ENCODE measurements around the gene NEBL. TPM values are rescaled to one million over a fixed set of nuclear protein-coding genes. Genes with fewer than 3 reads are reported as not detected.

The NEBL gene
- total RNA-seq, 1 donor from 2014 or later, result 55.2 TPM

DNA sequence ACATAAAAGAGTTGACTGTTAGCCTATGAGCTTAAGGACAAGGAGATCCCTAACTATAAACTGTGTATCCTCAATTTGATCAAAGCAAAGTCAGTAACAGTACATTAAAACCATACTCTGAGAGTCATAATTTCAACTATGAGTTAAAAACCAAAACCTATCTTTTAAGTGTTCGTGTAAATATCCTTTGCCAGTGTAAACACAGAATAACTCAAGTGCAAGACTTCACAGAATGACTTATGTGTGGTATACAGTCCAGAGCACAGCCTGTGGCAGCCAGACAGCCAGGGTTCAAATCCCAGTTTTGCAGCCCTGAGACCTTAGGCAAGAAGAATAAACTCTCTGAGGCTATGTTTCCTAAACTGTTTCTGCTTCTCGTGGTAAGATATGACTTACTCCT, 30.3 kb upstream of the NEBL start:
- DNase-seq (ENCODE audit: extremely low spot score in 2 of 2), result no peak
- no peaks in the 10 kb centered on the region for H3K4me1 ChIP-seq
- H3K36me3 ChIP-seq, result no peaks in the 10 kb centered on the region
- TF ChIP-seq POLR2AphosphoS5 (IDR thresholded peaks at IDR 0.05; ENCODE audit: insufficient read depth in 1 of 2, low read depth in 1 of 2) (no peak), CTCF (IDR thresholded peaks at IDR 0.05) (no peak), POLR2A (IDR thresholded peaks at IDR 0.05) (no peak)
- no peaks in the 10 kb centered on the region for H3K27me3 ChIP-seq
- no peak overlapping the region for H3K4me3 ChIP-seq
- H3K27ac ChIP-seq, result no peak overlapping the region
- intact Hi-C loops (cut with DNase I), result no loop called here
- no peaks in the 10 kb centered on the region for H3K9me3 ChIP-seq

DNA sequence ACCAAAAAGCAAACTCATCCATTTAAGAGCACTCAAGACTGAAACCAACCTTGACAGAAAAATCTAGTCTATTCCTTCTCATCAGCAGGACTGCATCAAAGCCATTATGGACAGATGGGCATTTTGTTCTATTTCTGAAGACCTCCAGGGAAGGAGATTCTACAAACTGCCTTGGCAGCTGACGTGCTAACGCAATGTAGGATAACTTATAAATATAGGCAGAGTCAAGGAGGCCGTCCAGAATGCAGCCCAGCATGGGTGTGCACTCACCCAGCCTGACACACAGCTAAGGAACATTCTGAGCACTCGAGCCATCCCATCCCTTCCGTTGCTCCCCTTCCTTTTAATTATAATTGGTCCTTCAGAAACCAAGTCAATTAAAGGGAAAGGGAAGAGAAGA, 25.3 kb upstream of the NEBL start:
- no peak for DNase-seq (ENCODE audit: extremely low spot score in 2 of 2)
- intact Hi-C loops (cut with DNase I), result no loop called here
- Histone ChIP-seq H3K4me3 (no peak overlapping the region), H3K36me3 (no peaks in the 10 kb centered on the region), H3K27me3 (no peaks in the 10 kb centered on the region), H3K27ac (no peak overlapping the region), H3K9me3 (no peaks in the 10 kb centered on the region), H3K4me1 (no peaks in the 10 kb centered on the region)
- no peak for TF ChIP-seq POLR2AphosphoS5 (IDR thresholded peaks at IDR 0.05; ENCODE audit: insufficient read depth in 1 of 2, low read depth in 1 of 2)
- TF ChIP-seq CTCF (IDR thresholded peaks at IDR 0.05), result no peak
- no peak for TF ChIP-seq POLR2A (IDR thresholded peaks at IDR 0.05)

GRCh38 chr10:20922033-20922432, 24.9 kb upstream of the NEBL start:
- intact Hi-C loops (cut with DNase I), result no loop called here
- Histone ChIP-seq H3K4me1 (no peaks in the 10 kb centered on the region), H3K4me3 (no peak overlapping the region), H3K9me3 (no peaks in the 10 kb centered on the region), H3K36me3 (no peaks in the 10 kb centered on the region), H3K27me3 (no peaks in the 10 kb centered on the region), H3K27ac (no peak overlapping the region)
- no peak for DNase-seq (ENCODE audit: extremely low spot score in 2 of 2)
- no peak for TF ChIP-seq POLR2A (IDR thresholded peaks at IDR 0.05)
- no peak for TF ChIP-seq POLR2AphosphoS5 (IDR thresholded peaks at IDR 0.05; ENCODE audit: insufficient read depth in 1 of 2, low read depth in 1 of 2)
- no peak for TF ChIP-seq CTCF (IDR thresholded peaks at IDR 0.05)

DNA sequence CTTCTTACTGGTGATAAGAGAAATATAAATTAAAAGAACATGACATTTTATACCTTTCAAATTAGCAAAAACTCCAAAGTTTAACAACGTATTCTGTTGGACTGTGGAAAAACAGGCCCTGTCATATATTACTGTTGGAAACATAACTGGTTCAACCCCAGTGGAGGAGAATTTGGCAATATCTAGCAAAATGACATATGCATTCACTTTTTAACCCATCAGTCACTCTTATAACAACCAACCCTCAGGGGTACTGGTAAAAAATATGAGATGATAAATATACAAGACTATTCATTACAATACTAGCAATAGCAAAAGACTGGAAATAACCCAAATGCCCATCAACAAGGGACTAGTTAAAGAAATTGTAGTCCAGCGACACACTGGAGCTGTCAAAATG, 22.9 kb upstream of the NEBL start:
- no peaks in the 10 kb centered on the region for H3K9me3 ChIP-seq
- no peaks in the 10 kb centered on the region for H3K36me3 ChIP-seq
- intact Hi-C loops (cut with DNase I), result no loop called here
- TF ChIP-seq POLR2AphosphoS5 (IDR thresholded peaks at IDR 0.05; ENCODE audit: insufficient read depth in 1 of 2, low read depth in 1 of 2) (no peak), CTCF (IDR thresholded peaks at IDR 0.05) (no peak), POLR2A (IDR thresholded peaks at IDR 0.05) (no peak)
- DNase-seq (ENCODE audit: extremely low spot score in 2 of 2), result no peak
- H3K27me3 ChIP-seq, result no peaks in the 10 kb centered on the region
- H3K27ac ChIP-seq, result no peak overlapping the region
- H3K4me1 ChIP-seq, result no peaks in the 10 kb centered on the region
- no peak overlapping the region for H3K4me3 ChIP-seq

DNA sequence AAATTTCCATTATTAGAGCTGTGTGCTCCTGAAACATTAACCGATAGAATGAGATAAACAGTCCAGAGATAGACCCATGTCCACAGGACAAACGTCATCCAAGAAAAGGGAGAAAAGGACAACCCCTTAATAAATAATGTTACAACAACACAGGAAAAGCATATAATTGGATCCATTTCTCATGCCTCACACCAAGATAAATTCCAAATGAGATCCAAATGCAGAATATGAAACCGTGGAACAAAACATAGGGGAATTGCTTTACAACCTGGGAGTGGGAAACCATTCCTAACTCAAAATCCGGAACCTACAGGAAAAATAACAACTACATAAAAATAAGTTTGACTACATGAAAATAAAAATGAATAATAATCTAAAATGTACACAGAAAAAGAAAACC, 22.4 kb upstream of the NEBL start:
- Histone ChIP-seq H3K36me3 (no peaks in the 10 kb centered on the region), H3K4me1 (no peaks in the 10 kb centered on the region), H3K9me3 (no peaks in the 10 kb centered on the region), H3K27ac (no peak overlapping the region), H3K27me3 (no peaks in the 10 kb centered on the region), H3K4me3 (no peak overlapping the region)
- DNase-seq (ENCODE audit: extremely low spot score in 2 of 2), result no peak
- intact Hi-C loops (cut with DNase I), result no loop called here
- TF ChIP-seq POLR2AphosphoS5 (IDR thresholded peaks at IDR 0.05; ENCODE audit: insufficient read depth in 1 of 2, low read depth in 1 of 2) (no peak), CTCF (IDR thresholded peaks at IDR 0.05) (no peak)

Data from vagina (tissue), 2 donors.